IMR-90 (cell line): ENCODE measurements around the gene PHF21A. TPM values are rescaled to one million over a fixed set of nuclear protein-coding genes. Genes with fewer than 3 reads are reported as not detected.

Experiments
- ATAC-seq: fragments of 200-7000 bp; cut with Tn5 transposase; 2 replicates; pipeline ENCODE4 v1.9.1; 2020; ENCODE audit warnings: low read depth, mild to moderate bottlenecking, moderate library complexity
- BruUV-seq: library from RNA; stranded (reverse); fragments of 400-500 nt; replicated peaks from 2 replicates; lab custom pipeline; 2021; lab: Mats Ljungman, UMichigan
- CTCF ChIA-PET: fragments of 300-600 bp; formaldehyde crosslinking; extraction: SDS; loops from one replicate; lab custom pipeline; 2021; ENCODE audit warnings: antibody characterized with exemption; lab: Yijun Ruan, JAX
- POLR2A ChIA-PET: fragments of 300-600 bp; sonication (Branson Sonifier 250); formaldehyde crosslinking; loops from one replicate; lab custom pipeline; 2022; ENCODE audit warnings: antibody characterized with exemption; ENCODE audit not compliant: unreplicated experiment; lab: Charles Lee
- DNase-seq: peaks from one replicate; pipeline ENCODE4 v3.0.0; 2013
- H2AFZ ChIP-seq: replicated peaks from 2 replicates; pipeline ENCODE3; 2013; ENCODE audit warnings: low read length, mild to moderate bottlenecking; ENCODE audit not compliant: poor library complexity
- H2AK5ac ChIP-seq: 2 replicates; pipeline ENCODE4 v1.6.1; 2013; ENCODE audit warnings: low read depth, low read length, inconsistent platforms
- H2AK9ac ChIP-seq: replicated peaks from 2 replicates; pipeline ENCODE3; 2013; ENCODE audit warnings: mild to moderate bottlenecking, low read depth, low read length, moderate library complexity; ENCODE audit not compliant: poor library complexity
- H2BK120ac ChIP-seq: 2 replicates; pipeline ENCODE4 v1.6.1; 2013; ENCODE audit warnings: low read depth, low read length, inconsistent platforms
- H2BK15ac ChIP-seq: 3 replicates; pipeline ENCODE4 v1.6.1; 2013; ENCODE audit warnings: low read depth, low read length, inconsistent platforms
- H2BK20ac ChIP-seq: 2 replicates; pipeline ENCODE4 v1.6.1; 2013; ENCODE audit warnings: low read depth, mild to moderate bottlenecking, inconsistent platforms, low read length, moderate library complexity
- H2BK5ac ChIP-seq: 2 replicates; pipeline ENCODE4 v1.6.1; 2013; ENCODE audit warnings: mild to moderate bottlenecking, low read depth, low read length, inconsistent platforms; ENCODE audit not compliant: poor library complexity, severe bottlenecking
- H3K14ac ChIP-seq: replicated peaks from 2 replicates; pipeline ENCODE4 v1.6.1; 2013; ENCODE audit warnings: low read depth, low read length, inconsistent platforms
- H3K18ac ChIP-seq: 2 replicates; pipeline ENCODE4 v1.6.1; 2013; ENCODE audit warnings: low read depth, low read length, control low read depth
- H3K23ac ChIP-seq: 2 replicates; pipeline ENCODE4 v1.6.1; 2013; ENCODE audit warnings: low read depth, low read length, inconsistent platforms
- H3K27ac ChIP-seq: 2 replicates; pipeline ENCODE4 v1.5.1; 2013; ENCODE audit warnings: mild to moderate bottlenecking, control low read depth, low read length; ENCODE audit not compliant: insufficient read depth
- H3K27me3 ChIP-seq: 2 replicates; pipeline ENCODE4 v1.6.1; 2013; ENCODE audit warnings: low read length; ENCODE audit not compliant: control insufficient read depth, insufficient read depth
- H3K36me3 ChIP-seq: 2 replicates; pipeline ENCODE4 v1.6.1; 2013; ENCODE audit warnings: low read length, mixed read lengths; ENCODE audit not compliant: control insufficient read depth, insufficient read depth
- H3K4ac ChIP-seq: 2 replicates; pipeline ENCODE4 v1.6.1; 2013; ENCODE audit warnings: low read depth, low read length, inconsistent platforms
- H3K4me1 ChIP-seq: 2 replicates; pipeline ENCODE4 v1.6.1; 2013; ENCODE audit warnings: low read length, mixed read lengths; ENCODE audit not compliant: control insufficient read depth, insufficient read depth
- H3K4me2 ChIP-seq: 2 replicates; pipeline ENCODE4 v1.6.1; 2013; ENCODE audit warnings: low read depth, mild to moderate bottlenecking, control low read depth, low read length, moderate library complexity
- H3K4me3 ChIP-seq: 2 replicates; pipeline ENCODE4 v1.5.1; 2013; ENCODE audit warnings: low read depth, mild to moderate bottlenecking, control low read depth, low read length, moderate library complexity; ENCODE audit not compliant: insufficient read depth
- H3K56ac ChIP-seq: 2 replicates; pipeline ENCODE4 v1.6.1; 2013; ENCODE audit warnings: low read length, inconsistent platforms; ENCODE audit not compliant: insufficient read depth; ENCODE audit errors: extremely low read depth
- H3K79me1 ChIP-seq, 2 experiments: 2 replicates each; pipeline ENCODE4 v1.6.1; 2013; ENCODE audit warnings: low read length in 2 of 2, inconsistent platforms in 1 of 2, low read depth in 1 of 2
- H3K9ac ChIP-seq: 2 replicates; pipeline ENCODE4 v1.6.1; 2013; ENCODE audit warnings: low read depth, low read length, control low read depth
- H3K9me1 ChIP-seq: 2 replicates; pipeline ENCODE4 v1.6.1; 2013; ENCODE audit warnings: low read length, inconsistent platforms; ENCODE audit not compliant: insufficient read depth
- H3K9me3 ChIP-seq: 2 replicates; pipeline ENCODE4 v1.6.1; 2013; ENCODE audit warnings: low read length; ENCODE audit not compliant: control insufficient read depth, insufficient read depth
- H4K20me1 ChIP-seq: 2 replicates; pipeline ENCODE4 v1.6.1; 2013; ENCODE audit warnings: low read length, inconsistent platforms; ENCODE audit not compliant: insufficient read depth
- H4K5ac ChIP-seq: 2 replicates; pipeline ENCODE4 v1.6.1; 2013; ENCODE audit warnings: mild to moderate bottlenecking, low read depth, low read length, control low read depth
- H4K8ac ChIP-seq, 2 experiments: 2 replicates each; pipeline ENCODE4 v1.6.1; 2013; ENCODE audit warnings: low read depth in 2 of 2, low read length in 2 of 2, control low read depth in 1 of 2, inconsistent platforms in 1 of 2
- H4K91ac ChIP-seq: 2 replicates; pipeline ENCODE4 v1.6.1; 2013; ENCODE audit warnings: low read depth, low read length, inconsistent platforms; ENCODE audit not compliant: insufficient read depth
- CEBPB ChIP-seq: IDR thresholded peaks from 2 replicates; pipeline ENCODE4 v1.6.1; 2012; ENCODE audit warnings: low read depth, low read length, improper control_type of control experiment
- FOS ChIP-seq: fragments of 150-350 bp; IDR thresholded peaks from 2 replicates; pipeline ENCODE4 v1.6.1; 2016; ENCODE audit warnings: low read depth, low read length
- MAZ ChIP-seq: IDR thresholded peaks from 2 replicates; pipeline ENCODE4 v1.6.1; 2012; ENCODE audit warnings: low read depth, mild to moderate bottlenecking, low read length, improper control_type of control experiment, moderate library complexity, borderline replicate concordance
- POLR2A ChIP-seq: IDR thresholded peaks from 2 replicates; pipeline ENCODE4 v1.6.1; 2012; ENCODE audit warnings: mild to moderate bottlenecking, low read depth, low read length
- USF2 ChIP-seq: fragments of 150-350 bp; IDR thresholded peaks from 2 replicates; pipeline ENCODE4 v1.6.1; 2017; ENCODE audit warnings: mild to moderate bottlenecking, antibody characterized with exemption, low read length, low read depth
- WGBS, 2 experiments: methylation state at CpG; one replicate each; pipeline versions ENCODE4 v1.1.5 to v1.1.7; 2013; ENCODE audit warnings: missing lambda C conversion rate in 2 of 2; ENCODE audit not compliant: insufficient read length in 1 of 2; ENCODE audit errors: extremely low coverage in 2 of 2; 5-methylcytosine and 5-hydroxymethylcytosine counted together
- dilution Hi-C: fragments of 300-500 bp; cut with HindIII; formaldehyde crosslinking; loops from one replicate; pipeline ENCODE4 v1.14.3; 2018; ENCODE audit warnings: low sequenced_read_pairs; ENCODE audit not compliant: unreplicated experiment
- in situ Hi-C: fragments of 300-500 bp; cut with MboI; formaldehyde crosslinking; loops from 3 replicates; pipeline ENCODE4 v1.14.3; 2019; ENCODE audit warnings: low sequenced_read_pairs, inconsistent platforms, mixed read lengths
- intact Hi-C: fragments of 100-400 bp; cut with micrococcal nuclease; formaldehyde crosslinking; loops from 2 replicates; pipeline ENCODE4 v1.10.0; 2022
- polyA plus RNA-seq, 3 experiments: library from polyadenylated mRNA; depleted of rRNA; stranded (reverse); fragments of >200 nt; gene quantifications; 2 replicates each; pipeline ENCODE4 v1.2.3, GENCODE V29; 2012; ENCODE audit warnings: low replicate concordance in 1 of 3
- total RNA-seq: library from RNA; depleted of rRNA; stranded (reverse); fragments of >200 nt; gene quantifications from 2 replicates; pipeline ENCODE4 v1.2.3, GENCODE V29; 2012

Gene PHF21A
- total and polyA plus RNA-seq, 2 of the 4 experiments (the other 2 are of a cell fraction), result 9.0 to 20.6 TPM

- Histone ChIP-seq H3K4ac (no peak overlapping the region), H3K27ac (no peak overlapping the region), H3K4me1 (peaks cover 16% of the 10 kb centered on the region), H3K27me3 (no peaks in the 10 kb centered on the region), H2BK20ac (no peak overlapping the region), H2BK120ac (no peak overlapping the region), H2BK15ac (no peak overlapping the region), H3K4me2 (peak overlapping the region; percentile 14; the same call in 1 of the 2 replicates), H3K36me3 (no peaks in the 10 kb centered on the region), H4K20me1 (peaks cover 7% of the 10 kb centered on the region; the same call in 1 of the 2 replicates), H3K4me3 (no peak overlapping the region), H3K9me3 (no peaks in the 10 kb centered on the region), H2AK5ac (no peak overlapping the region), H3K23ac (no peak overlapping the region), H3K14ac (no peak overlapping the region), H3K79me1 (peaks cover 8 to 38% of the 10 kb centered on the region in 2 experiments; a peak in 3 of 4 replicates), H3K18ac (no peak overlapping the region), H2AK9ac (no peak overlapping the region), H4K91ac (no peak overlapping the region), H2AFZ (no peak overlapping the region), H2BK5ac (peak overlapping the region; percentile 30), H4K8ac (no peak overlapping the region), H3K56ac (no peak overlapping the region), H4K5ac (no peak overlapping the region), H3K9me1 (peaks cover 2% of the 10 kb centered on the region), H3K9ac (no peak overlapping the region)
- in situ Hi-C loops (no loop called here), intact Hi-C loops (no loop called here), dilution Hi-C loops (no loop called here)
- BruUV-seq, result no TSS peak
- ATAC-seq, result peak; percentile 83
- POLR2A ChIA-PET, result no interaction called here
- no CpG with 5 or more reads among the region's 1 CpG for WGBS, 2 experiments
- TF ChIP-seq CEBPB, result peak; percentile 70
- no peak for TF ChIP-seq POLR2A
- no peak for TF ChIP-seq USF2
- no peak for TF ChIP-seq FOS
- TF ChIP-seq MAZ, result no peak
- peak; percentile 86 for DNase-seq
- CTCF ChIA-PET, result no interaction called here
These were observed 65.9 kb downstream of the PHF21A start for GRCh38 chr11:46055371-46055770.
